Ureter (tissue), 1 donor: ENCODE data around the gene PLEKHO2. TPM values are rescaled to one million over a fixed set of nuclear protein-coding genes. Genes with fewer than 3 reads are reported as not detected.
"Not testable (repeated sequence)": the region's sequence is repeated elsewhere in the genome, so short reads cannot be mapped to it uniquely, and the experiment has no call there.

Source experiments
- DNase-seq: peaks from one replicate; pipeline ENCODE4 v3.0.0-alpha.2; 2020; ENCODE audit warnings: low spot score
- total RNA-seq: library from RNA; stranded (reverse); gene quantifications from one replicate; pipeline ENCODE4 v1.2.4, GENCODE V29; 2023
- donor health status: DM: yes; HTN: yes; CAD: no.

Gene PLEKHO2, protein sequence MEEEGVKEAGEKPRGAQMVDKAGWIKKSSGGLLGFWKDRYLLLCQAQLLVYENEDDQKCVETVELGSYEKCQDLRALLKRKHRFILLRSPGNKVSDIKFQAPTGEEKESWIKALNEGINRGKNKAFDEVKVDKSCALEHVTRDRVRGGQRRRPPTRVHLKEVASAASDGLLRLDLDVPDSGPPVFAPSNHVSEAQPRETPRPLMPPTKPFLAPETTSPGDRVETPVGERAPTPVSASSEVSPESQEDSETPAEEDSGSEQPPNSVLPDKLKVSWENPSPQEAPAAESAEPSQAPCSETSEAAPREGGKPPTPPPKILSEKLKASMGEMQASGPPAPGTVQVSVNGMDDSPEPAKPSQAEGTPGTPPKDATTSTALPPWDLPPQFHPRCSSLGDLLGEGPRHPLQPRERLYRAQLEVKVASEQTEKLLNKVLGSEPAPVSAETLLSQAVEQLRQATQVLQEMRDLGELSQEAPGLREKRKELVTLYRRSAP
- total RNA-seq, result 33.3 TPM

DNA sequence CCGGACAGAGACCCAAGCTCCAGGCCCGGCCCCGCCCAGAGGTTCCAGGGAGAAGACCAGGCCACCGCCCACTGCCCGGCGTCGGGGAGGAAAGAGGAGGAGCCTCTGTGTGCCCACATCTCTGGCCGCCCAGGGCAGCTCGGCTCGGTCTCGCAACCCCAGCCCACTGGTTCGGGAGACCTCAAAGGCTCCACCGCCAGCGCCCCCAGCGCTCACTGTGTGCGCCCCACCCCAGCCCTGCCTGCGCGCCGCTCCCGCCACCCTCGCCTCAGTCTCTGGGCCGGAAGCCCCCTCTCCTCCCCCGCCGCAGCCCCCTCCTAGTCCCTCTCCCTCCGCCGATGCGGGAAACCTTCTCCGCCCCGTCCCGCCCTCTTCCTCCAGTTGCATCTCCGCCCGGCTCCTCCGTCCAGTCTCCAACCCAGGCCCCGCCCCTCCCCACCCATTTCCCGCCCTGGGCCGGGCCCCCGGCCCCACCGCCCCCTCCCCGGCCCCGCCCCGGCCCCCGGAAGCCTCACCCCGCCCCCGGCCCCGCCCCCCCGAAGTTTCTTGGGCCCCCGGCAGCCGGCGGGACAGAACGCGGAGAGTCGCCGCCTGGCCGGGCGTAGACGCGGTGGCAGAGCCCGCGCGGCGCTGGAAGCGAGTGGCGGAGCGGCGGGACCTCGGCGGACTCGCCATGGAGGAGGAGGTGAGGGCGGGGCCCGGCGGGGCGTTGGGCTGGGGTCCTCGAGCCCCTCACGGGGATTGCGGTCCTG lies at the start of gene PLEKHO2:
Gene PLEKHO2, plus strand, starts transcription at position 572 of the 752 bp plus-strand sequence. Its CDS starts 102 bp downstream, at position 674.
- peak; percentile 98 for DNase-seq

DNA sequence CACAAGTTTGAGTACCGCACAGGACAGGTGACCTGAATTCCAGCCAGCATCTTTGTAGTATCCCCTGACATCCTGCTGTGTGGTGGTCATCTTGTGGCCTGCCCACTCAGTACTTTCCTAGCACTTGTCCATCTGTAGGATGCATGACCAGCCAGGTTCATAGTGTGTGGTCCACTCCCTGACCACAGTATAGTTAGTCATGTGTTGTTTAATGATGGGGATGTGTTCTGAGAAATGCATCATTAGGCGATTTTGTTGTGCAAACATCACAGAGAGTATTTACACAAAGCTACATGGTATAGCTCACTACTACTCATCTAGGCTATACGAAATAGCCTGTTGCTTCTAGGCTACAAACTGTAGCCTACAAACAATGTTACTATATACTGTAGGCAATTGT lies 49.4 kb upstream of the PLEKHO2 start:
- DNase-seq, result no peak

DNA sequence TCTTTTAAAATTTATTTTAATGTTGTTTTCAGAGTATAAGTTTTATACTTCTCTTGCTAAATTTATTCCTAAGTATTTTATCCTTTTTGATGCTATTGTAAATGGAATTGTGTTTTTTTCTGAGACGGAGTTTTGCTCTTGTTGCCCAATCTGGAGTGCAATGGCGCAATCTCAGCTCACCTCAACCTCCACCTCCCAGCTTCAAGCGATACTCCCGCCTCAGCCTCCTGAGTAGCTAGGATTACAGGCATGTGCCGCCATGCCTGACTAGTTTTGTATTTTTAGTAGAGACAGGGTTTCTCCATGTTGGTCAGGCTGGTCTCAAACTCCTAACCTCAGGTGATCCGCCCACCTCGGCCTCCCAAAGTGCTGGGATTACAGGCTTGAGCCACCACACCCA lies 46.4 kb upstream of the PLEKHO2 start:
- DNase-seq, result not testable (repeated sequence)

DNA sequence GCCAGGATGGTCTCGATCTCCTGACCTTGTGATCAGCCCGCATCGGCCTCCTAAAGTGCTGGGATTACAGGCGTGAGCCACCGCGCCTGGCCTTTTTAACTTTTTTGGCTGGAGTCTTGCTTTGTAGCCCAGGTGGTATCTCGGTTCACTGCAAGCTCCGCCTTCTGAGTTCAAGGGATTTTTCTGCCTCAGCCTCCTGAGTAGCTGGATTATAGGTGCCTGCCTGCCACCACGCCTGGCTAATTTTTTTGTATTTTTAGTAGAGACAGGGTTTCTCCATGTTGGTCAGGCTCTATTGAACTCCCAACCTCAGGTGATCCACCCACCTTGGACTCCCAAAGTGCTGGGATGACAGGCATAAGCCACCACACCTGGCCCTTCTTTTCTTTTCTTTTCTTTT lies 45.8 kb upstream of the PLEKHO2 start:
- not testable (repeated sequence) for DNase-seq

DNA sequence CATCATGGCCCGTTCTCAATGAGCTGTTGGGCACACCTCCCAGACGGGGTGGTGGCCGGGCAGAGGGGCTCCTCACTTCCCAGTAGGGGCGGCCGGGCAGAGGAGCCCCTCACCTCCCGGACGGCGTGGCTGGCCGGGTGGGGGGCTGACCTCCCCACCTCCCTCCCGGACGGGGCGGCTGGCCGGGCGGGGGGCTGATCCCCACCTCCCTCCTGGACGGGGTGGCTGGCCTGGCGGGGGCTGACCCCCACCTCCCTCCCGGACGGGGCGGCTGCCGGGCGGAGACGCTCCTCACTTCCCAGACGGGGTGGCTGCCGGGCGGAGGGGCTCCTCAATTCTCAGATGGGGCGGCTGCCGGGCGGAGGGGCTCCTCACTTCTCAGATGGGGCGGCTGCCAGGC lies 42.8 kb upstream of the PLEKHO2 start:
- DNase-seq, result not testable (repeated sequence)

DNA sequence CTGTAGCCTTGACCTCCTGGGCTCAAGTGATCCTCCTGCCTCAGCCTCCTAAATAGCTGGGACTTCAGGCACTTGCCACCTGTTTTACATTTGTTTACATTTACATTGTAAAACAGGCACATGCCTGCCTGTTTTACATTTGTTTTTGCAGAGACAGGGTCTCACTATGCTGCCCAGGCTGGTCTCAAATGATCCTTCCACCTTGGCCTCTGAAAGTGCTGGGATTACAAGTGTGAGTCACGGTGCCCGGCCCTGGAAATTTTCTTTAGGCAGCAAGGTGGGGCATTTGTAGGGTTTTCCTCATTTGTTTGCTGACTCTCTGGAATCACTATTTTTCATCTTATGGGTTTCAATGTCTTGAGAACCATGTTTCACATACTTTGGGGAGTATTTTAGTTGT lies 41.2 kb upstream of the PLEKHO2 start:
- DNase-seq, result no peak

DNA sequence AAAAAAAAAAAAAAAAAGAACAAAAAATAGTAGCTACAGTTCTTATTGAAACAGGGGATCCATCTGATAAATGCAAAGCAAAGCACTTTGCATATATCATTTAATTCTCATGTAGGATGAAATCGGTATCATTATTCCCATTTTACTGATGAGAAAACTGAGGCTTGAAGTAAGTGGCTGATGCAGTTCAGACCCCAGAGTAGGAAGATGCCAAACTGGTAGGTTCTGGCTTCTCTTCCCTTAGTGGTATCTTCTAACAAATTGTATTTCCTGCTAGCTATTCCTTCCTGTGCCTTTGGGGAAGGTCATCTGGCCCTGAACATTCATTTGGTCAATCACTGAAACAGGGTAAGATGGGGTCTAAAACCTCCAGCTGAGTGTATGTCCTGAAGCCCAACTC lies 38.2 kb upstream of the PLEKHO2 start:
- DNase-seq, result no peak

DNA sequence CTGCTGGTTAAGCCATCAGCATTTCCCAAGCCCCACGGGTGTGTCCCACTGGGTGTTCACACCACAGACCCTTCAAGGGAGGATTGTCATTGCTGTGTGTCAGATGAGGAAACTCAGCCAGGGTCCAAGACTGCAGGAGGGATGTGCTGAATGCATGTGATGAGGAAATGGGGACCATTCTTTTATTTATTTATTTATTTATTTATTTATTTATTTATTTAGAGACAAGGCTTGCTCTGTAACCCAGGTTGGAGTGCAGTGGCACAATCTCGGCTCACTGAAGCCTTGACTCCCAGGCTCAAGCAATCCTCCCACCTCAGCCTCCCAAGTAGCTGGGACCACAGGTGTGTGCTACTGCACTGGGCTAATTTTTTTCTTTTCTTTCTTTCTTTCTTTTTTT lies 37.1 kb upstream of the PLEKHO2 start:
- no peak for DNase-seq

DNA sequence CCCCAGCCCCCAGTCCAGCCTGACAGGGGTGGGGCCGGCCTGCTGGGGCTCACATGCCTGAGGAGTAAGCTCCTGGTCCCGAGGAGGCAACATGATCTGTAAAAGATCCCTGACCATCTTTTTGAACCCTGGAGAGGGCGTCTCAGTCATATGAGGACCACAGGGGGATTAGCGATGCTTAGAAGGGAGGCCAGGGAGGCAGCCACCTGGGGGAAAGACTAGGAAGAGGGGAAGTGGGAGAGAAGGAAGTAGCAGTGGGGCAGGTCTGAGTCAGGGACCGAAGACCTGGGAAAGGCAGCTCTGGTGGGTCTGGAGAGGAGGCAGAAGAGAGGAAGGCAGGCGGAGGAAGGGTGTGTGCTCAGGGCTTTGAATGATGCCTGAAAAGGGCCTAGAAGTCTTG lies 35.2 kb upstream of the PLEKHO2 start:
- DNase-seq, result no peak

DNA sequence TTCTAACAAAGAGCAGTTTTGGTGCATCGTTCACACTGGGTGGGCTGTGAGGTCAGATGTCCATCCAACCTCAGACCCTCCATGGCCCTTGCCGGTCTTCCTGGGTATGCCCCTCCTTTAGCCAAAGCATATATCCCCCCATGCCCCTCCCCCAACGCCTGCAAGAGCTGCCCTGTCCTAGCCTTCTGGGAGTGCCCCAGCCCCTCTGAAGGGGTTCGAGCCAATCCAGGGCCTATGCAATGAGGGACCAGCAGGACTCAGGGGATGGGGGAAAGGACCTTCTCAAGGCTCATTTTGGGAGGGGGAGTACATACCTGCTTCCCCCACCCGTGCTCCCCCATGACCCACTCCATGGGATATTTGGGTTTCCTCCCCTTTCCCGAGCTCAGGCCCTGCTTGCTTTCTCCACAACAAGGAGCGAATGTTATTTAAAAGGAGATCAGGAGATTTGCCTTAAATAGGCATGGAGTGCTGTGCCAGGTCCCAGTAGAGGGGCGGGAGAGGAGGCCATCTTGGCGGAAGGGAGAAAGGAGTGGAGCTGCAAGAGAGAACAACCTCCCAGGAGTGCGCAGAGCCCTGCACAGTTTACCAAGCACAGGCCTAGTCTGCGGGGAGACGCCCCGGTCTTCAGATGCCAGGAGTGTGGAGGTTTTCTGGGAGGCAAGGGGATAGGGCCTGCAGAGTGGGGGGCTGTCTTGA lies 34.5 kb upstream of the PLEKHO2 start:
- DNase-seq, result no peak

DNA sequence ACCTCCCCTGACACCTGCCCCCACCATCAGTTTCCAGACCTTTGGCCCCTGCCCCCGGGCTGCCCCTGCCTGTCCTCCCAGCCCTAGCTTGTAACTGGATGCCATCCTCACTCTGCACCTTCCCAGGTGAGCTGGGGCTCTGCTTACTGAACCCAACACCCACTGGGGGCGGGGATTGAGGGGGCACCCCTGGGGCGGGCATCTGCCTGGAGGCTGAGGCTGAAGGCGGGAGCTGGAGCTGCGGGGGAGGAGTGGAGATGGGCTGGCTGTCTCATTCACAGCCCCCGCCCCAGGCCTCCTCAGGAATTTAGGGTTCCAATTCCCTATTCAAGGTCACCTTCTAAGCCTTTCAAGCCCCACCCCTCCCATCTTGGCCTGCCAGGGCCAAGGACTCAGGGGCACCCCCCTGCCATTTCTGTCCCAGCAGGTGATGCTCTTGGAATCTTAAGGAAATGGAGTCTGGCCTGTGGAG lies 33.9 kb upstream of the PLEKHO2 start:
- DNase-seq, result no peak

DNA sequence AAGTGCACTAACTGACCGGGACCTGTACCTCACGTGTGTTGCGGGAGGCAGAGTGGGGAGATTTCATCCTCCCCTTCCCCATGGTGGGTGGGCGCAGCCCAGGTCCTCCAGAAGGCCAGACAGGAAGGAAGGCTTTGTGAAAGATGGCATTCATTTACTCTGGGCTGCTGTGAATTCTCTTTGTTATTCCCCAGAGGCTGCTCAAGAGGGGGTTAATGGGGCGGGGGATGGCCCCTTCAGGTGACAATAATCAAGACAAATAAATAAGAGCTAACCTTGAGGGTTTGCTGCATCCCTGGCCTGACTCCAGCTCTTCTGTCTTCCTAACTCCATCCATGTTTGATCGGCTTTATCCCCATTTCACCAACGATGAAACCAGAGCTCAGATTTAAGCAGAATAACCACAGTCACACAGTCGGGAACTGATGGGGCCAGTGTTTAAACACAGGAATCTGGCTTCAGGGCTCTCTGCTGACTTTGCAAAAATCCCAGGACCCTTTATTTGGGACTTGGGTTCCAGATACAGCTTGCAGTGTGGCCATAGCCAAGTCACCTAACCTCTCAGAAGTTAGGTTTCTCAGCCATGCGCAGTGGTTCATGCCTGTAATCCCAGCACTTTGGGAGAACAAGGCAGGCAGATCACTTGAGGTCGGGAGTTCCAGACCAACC lies 32.8 kb upstream of the PLEKHO2 start:
- no peak for DNase-seq

DNA sequence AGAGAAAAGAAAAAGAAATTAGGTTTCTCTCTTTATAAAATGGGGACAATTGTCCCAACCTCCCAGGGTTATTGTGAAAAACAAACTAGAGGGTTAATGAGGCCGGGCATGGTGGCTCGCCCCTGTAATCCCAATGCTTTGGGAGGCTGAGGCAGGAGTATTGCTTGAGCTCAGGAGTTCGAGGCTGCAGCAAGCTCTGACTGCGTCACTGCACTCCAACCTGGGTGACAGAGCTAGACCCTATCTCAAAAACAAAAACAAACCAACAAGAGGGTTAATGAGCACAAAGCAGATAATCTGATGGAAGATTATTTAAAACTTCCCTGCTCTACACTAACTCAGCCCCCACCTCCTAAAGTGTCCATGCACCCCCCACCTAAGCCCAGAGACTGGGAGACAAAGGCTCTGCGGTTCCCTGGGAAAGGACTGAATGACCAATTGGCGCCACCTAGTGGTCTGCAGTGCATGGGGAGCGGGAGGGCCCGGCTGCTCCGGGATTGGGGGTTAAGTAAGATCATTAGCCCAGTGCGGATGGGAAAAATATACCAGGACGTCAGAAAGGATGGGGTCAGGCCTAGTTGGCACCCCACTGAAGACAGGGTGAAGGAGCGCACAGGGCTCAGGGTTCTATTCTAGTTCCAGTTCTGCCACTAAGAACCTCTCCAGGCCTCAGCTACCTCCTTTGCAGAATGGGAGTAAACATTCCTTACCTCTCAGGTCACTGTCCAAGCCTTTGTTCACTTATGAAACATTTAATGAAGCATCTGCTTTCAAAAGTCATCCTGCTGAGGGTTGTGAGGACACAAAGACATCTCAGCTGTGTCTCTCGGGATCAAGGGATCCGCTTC lies 31.8 kb upstream of the PLEKHO2 start:
- peak; percentile 86 for DNase-seq

DNA sequence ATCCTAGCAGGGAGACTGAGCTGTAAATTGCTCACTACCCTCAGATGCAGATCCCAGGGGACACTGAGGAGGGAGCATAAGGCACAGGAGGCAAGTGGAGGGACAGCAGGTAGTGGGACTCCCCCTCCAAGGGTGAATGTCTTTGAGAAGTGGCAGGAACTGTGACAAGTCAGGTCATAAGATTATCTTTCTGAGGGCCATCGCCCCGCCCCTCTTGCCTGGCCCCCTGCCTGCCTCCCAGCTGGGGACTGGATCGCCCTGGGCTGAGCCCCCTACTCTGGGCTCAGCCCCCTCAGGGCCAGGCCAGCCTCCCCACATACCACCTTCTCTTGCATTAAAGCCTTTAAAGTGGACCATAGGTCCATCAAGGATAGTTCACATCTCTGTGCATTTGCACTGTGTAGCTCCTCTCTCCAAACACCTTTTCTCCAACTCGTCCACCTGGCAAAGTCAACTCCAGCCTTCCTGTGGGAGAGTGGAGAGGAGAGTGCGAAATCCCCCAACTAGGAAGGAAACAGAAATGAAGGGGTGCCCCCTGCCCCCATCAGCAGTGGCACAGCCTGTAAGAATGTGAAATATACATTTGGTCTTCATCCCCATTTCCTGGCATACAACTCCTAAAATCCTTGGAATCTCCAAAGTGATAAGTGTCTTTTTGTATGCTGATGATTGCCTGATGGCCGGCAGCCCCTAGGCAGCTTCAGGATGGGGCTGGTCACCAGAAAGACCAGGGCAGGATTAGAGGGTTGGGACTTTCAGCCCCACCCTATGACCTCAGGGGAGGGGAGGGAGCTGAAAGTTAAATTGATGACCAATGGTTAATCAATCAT lies 31.0 kb upstream of the PLEKHO2 start:
- DNase-seq, result no peak

DNA sequence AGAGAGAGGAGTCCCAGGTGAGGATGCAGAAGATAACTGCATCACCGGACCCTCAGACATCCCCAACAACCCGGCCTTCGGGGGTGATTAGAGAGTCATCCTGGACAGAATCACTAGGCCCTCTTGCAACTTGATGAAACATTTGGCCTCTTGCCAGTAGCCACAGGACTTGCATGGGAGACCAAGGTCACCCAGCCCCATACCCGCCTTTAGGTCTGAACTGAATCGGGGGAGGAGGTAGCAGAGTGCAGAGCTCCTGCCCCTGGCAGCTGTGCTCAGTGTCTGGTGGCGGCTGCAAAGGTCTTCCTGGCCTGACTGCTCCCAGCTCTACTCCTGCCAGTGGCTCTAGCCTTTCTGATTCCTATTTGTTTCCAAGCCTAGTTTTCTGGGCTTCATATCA lies 28.6 kb upstream of the PLEKHO2 start:
- DNase-seq, result no peak

DNA sequence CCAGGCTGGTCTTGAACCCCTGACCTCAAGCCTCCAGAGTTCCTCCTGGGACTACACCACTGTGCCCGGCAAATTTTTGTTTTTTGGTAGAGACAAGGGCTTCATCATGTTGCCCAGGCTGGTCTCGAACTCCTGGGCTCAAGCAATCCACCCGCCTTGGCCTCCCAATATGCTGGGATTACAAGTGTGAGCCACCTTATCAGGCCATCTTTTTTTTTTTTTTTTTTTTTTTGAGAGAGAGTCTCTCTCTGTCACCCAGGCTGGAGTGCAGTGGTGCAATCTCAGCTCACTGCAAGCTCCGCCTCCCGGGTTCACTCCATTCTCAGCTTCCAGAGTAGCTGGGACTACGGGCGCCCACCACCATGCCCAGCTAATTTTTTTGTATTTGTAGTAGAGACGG lies 27.4 kb upstream of the PLEKHO2 start:
- not testable (repeated sequence) for DNase-seq

DNA sequence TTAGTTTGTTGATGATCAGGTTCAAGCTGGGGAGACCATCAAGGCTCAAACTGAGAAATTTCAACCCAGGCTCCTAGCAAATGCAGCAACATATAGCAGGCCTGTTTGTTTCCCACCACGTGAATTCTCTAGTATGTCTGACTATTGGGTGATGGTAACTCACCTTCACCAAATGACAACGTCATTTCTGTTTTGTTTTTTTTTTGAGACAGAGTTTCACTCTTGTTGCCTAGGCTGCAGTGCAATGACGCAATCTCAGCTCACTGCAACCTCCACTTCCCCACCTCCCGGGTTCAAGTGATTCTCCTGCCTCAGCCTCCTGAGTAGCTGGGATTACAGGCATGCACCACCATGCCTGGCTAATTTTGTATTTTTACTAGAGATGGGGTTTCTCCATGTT lies 26.8 kb upstream of the PLEKHO2 start:
- DNase-seq, result not testable (repeated sequence)

DNA sequence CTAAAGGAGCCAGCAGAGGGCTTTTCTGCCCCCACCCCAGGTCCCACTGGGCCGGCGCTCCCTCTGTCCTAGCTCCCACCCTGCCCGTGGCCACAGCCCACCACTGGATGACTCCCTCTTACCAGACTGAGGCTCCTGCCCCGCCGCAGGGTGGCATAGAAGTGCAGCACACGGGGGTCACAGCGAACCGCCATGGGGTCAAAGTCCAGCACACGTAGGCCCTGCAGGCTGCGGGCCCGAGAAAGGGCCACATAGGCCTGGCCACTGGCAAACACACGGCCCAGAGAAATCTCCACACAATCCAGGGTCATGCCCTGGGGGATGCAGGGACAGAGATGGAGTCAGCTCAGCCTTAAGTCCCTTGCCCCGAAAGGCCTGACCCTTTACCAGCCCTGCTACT lies 25.3 kb upstream of the PLEKHO2 start:
- DNase-seq, result no peak

DNA sequence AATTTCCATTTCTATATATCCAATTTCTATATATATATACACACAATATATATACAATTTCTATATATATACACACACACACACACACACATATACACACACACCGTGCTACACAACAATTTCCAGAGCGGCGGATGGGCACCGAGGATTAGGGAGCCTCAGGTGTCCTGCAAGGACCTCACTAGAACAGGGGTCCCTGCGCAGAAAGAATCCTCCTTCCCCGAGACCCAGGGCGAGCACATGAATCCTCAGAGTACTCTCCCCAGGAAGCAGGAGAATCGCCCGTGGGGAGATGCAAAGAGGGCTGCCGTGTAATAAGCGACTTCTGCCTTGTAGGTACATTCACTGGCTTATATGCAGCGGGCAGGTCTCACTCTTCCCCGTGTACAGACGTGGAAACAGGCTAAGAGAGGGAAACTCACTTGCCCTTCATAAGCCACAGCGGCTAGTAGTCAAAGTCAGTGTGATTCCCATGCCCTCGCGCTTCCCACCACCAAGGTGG lies 16.7 kb upstream of the PLEKHO2 start:
- no peak for DNase-seq
